ENCODE measurements around the gene C5orf46. TPM values are rescaled to one million over a fixed set of nuclear protein-coding genes. Genes with fewer than 3 reads are reported as not detected.

The C5orf46 gene
- total and polyA plus RNA-seq, 9 of the 15 experiments (the other 6 are each of a cell fraction or from before 2014, with no cell fraction given): not detected

DNA sequence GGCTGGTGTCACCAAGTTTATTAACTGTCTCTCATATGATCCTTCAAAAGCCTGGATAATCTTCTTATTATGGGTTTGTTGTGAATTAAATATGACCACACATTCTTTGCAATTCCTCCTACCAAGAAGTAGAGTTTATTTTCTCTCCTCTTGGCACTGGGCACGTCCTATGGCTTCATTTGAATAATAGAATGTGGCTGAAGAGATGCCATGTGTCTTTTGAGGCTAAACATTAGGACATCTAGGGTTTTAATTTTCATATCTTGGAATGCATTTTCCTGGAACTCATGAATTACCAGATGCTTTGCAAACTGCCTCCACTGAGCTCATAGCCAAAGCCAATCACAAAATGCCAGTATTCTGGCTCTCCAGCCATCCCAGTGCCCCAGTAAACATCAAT, 47.8 kb downstream of the C5orf46 start:
- WGBS (ENCODE audit: insufficient coverage, low coverage, missing lambda C conversion rate): 0% methylated on average over 1 of the region's 1 CpG
- Histone ChIP-seq H3K4me1 (replicated peaks in 1 of 2; ENCODE audit: control insufficient read depth in 2 of 2, insufficient read depth in 2 of 2, low read length in 2 of 2) (no peaks in the 10 kb centered on the region), H3K9me1 (ENCODE audit: control insufficient read depth, insufficient read depth, low read length) (no peaks in the 10 kb centered on the region), H3K79me2 (ENCODE audit: control insufficient read depth, insufficient read depth, low read length) (no peaks in the 10 kb centered on the region), H3K9ac (ENCODE audit: insufficient read depth in 1 of 2, low read depth in 2 of 2, low read length in 2 of 2) (no peak overlapping the region), H3K27ac (ENCODE audit: extremely low read depth, low read depth, low read length) (no peak overlapping the region), H2AFZ (ENCODE audit: low read depth, low read length) (no peak overlapping the region), H3K9me3 (replicated peaks; ENCODE audit: control insufficient read depth, insufficient read depth, low read depth, low read length) (no peaks in the 10 kb centered on the region), H3K4me2 (ENCODE audit: insufficient read depth, low read length) (no peak overlapping the region), H4K20me1 (replicated peaks; ENCODE audit: control insufficient read depth, insufficient read depth, low read length) (no peaks in the 10 kb centered on the region), H3K27me3 (ENCODE audit: control insufficient read depth in 2 of 2, insufficient read depth in 2 of 2, low read length in 2 of 2) (no peaks in the 10 kb centered on the region), H3K36me3 (ENCODE audit: control insufficient read depth, insufficient read depth, low read length) (no peaks in the 10 kb centered on the region), H3K4me3 (no peak overlapping the region)
- TF ChIP-seq ETS2 (tag; IDR thresholded peaks at IDR 0.05; ENCODE audit: borderline replicate concordance, poor library complexity, severe bottlenecking): no peak
- no peak for TF ChIP-seq DPF2 (IDR thresholded peaks at IDR 0.05)
- TF ChIP-seq TEAD4 (IDR thresholded peaks at IDR 0.05; ENCODE audit: low read length): no peak
- TF ChIP-seq TEAD4 (CRISPR knock-in tag; IDR thresholded peaks at IDR 0.05; ENCODE audit: borderline replicate concordance): no peak
- TF ChIP-seq DEAF1 (CRISPR knock-in tag; IDR thresholded peaks at IDR 0.05): no peak
- FAIRE-seq (no peak), DNase-seq (ENCODE audit: extremely low read depth in 1 of 4, low spot score in 3 of 4) (no peak), ATAC-seq (no peak)
- BruUV-seq (replicated peaks): no TSS peak
- in situ Hi-C loops (cut with MboI) (no loop called here), intact Hi-C loops (cut with micrococcal nuclease) (loop anchor here (10.0 kb wide), 1 partner anchor 586 kb away; no protein-coding TSS in a partner anchor)
- CTCF ChIA-PET (ENCODE audit: low intra/inter-chr PET ratio): interaction anchor here (1.0 kb wide), 1 partner anchor 77 kb away, joined by 3 read pairs; no protein-coding TSS in a partner anchor
- POLR2A ChIA-PET: no interaction called here
